H1 (cell line): Measurements from ENCODE around the gene NKAIN2. TPM values are rescaled to one million over a fixed set of nuclear protein-coding genes. Genes with fewer than 3 reads are reported as not detected.

Experiments used
- CTCF ChIA-PET: fragments of 300-600 bp; sonication (Branson Sonifier 250); formaldehyde crosslinking; loops from one replicate; lab custom pipeline; 2021; ENCODE audit not compliant: partially characterized antibody; lab: Charles Lee
- POLR2A ChIA-PET: fragments of 300-600 bp; sonication (Branson Sonifier 250); formaldehyde crosslinking; loops from one replicate; lab custom pipeline; 2021; ENCODE audit warnings: inconsistent platforms; ENCODE audit not compliant: partially characterized antibody; lab: Charles Lee
- DNase-seq, 2 experiments: peaks; one replicate each; pipeline versions ENCODE4 v3.0.0 to v3.0.0-alpha.2; 2010 to 2022; ENCODE audit warnings: low spot score in 2 of 2, low read depth in 1 of 2, mixed read lengths in 1 of 2
- FAIRE-seq: peaks from 2 replicates; lab custom pipeline; 2011; peaks lifted over from hg19 to GRCh38; lab: Jason Lieb, UNC
- H2AFZ ChIP-seq: 2 replicates; pipeline ENCODE4 v1.8.1; 2012; ENCODE audit warnings: low read length, inconsistent platforms
- H2AK5ac ChIP-seq: 2 replicates; pipeline ENCODE4 v1.6.1; 2013; ENCODE audit warnings: low read depth, low read length
- H2BK120ac ChIP-seq: replicated peaks from 2 replicates; pipeline ENCODE3; 2013; ENCODE audit warnings: low read depth, low read length, inconsistent platforms
- H2BK12ac ChIP-seq: 2 replicates; pipeline ENCODE4 v1.6.1; 2013; ENCODE audit warnings: low read depth, low read length
- H2BK15ac ChIP-seq: 2 replicates; pipeline ENCODE4 v1.6.1; 2013; ENCODE audit warnings: low read length
- H2BK20ac ChIP-seq: 2 replicates; pipeline ENCODE4 v1.6.1; 2013; ENCODE audit warnings: low read length
- H2BK5ac ChIP-seq: 2 replicates; pipeline ENCODE4 v1.6.1; 2013; ENCODE audit warnings: low read depth, low read length
- H3K14ac ChIP-seq: 2 replicates; pipeline ENCODE4 v1.6.1; 2013; ENCODE audit warnings: inconsistent platforms; ENCODE audit not compliant: insufficient read length
- H3K18ac ChIP-seq: 2 replicates; pipeline ENCODE4 v1.6.1; 2013; ENCODE audit warnings: low read length; ENCODE audit errors: extremely low read depth
- H3K23ac ChIP-seq: 2 replicates; pipeline ENCODE4 v1.6.1; 2013; ENCODE audit warnings: inconsistent platforms; ENCODE audit not compliant: insufficient read length
- H3K23me2 ChIP-seq: 2 replicates; pipeline ENCODE4 v1.6.1; 2013; ENCODE audit warnings: low read depth, low read length
- H3K27ac ChIP-seq: 2 replicates; pipeline ENCODE4 v1.6.1; 2011; ENCODE audit warnings: low read depth, low read length, inconsistent platforms
- H3K27me3 ChIP-seq, 4 experiments: replicated peaks in 1 of 4; 1 replicate in 1 of 4; 2 replicates in 3 of 4; pipeline versions ENCODE4 v1.6.1 to v1.8.1; 2011 to 2013; ENCODE audit warnings: low read length in 3 of 4, mild to moderate bottlenecking in 3 of 4, inconsistent platforms in 2 of 4, mixed read lengths in 2 of 4, moderate library complexity in 1 of 4; ENCODE audit not compliant: control insufficient read depth in 3 of 4, insufficient read depth in 3 of 4; ENCODE audit errors: extremely low read depth in 1 of 4
- H3K36me3 ChIP-seq, 4 experiments: 2 replicates each; pipeline versions ENCODE4 v1.6.1 to v1.8.1; 2011 to 2013; ENCODE audit warnings: mild to moderate bottlenecking in 4 of 4, low read length in 3 of 4, moderate library complexity in 2 of 4, control low read depth in 1 of 4, inconsistent platforms in 1 of 4; ENCODE audit not compliant: insufficient read depth in 4 of 4, control insufficient read depth in 2 of 4
- H3K4ac ChIP-seq: replicated peaks from 2 replicates; pipeline ENCODE3; 2013; ENCODE audit warnings: low read length, low read depth, mixed read lengths, inconsistent platforms; ENCODE audit not compliant: insufficient read length
- H3K4me1 ChIP-seq, 4 experiments: replicated peaks in 1 of 4; 1 replicate in 1 of 4; 2 replicates in 3 of 4; pipeline versions ENCODE4 v1.6.1 to v1.8.1; 2011 to 2013; ENCODE audit warnings: low read length in 3 of 4, inconsistent platforms in 2 of 4, mixed read lengths in 1 of 4; ENCODE audit not compliant: insufficient read depth in 4 of 4, control insufficient read depth in 3 of 4
- H3K4me2 ChIP-seq, 2 experiments: 2 replicates each; pipeline versions ENCODE4 v1.6.1 to v1.8.1; 2011 to 2013; ENCODE audit warnings: low read depth in 2 of 2, low read length in 2 of 2, control low read depth in 1 of 2, inconsistent platforms in 1 of 2, mild to moderate bottlenecking in 1 of 2; ENCODE audit not compliant: insufficient read depth in 1 of 2
- H3K4me3 ChIP-seq, 4 experiments: fragments of 200-600, 300-600 bp in 1 of 4; sonication (generic), shearing (Covaris generic), sonication (Bioruptor Twin) in 1 of 4; 2 replicates each; pipeline versions ENCODE4 v1.5.1 to v1.8.1; 2011 to 2016; ENCODE audit warnings: low read length in 4 of 4, low read depth in 3 of 4, control low read depth in 2 of 4, inconsistent platforms in 2 of 4, mild to moderate bottlenecking in 2 of 4, mixed read lengths in 1 of 4, moderate library complexity in 1 of 4; ENCODE audit not compliant: insufficient read depth in 2 of 4; ENCODE audit errors: extremely low read depth in 1 of 4
- H3K56ac ChIP-seq: replicated peaks from 2 replicates; pipeline ENCODE3; 2013; ENCODE audit warnings: low read depth, mild to moderate bottlenecking, mixed read lengths, low read length, inconsistent platforms; ENCODE audit not compliant: insufficient read length
- H3K79me1 ChIP-seq: 2 replicates; pipeline ENCODE4 v1.6.1; 2013; ENCODE audit warnings: low read depth, low read length, control low read depth
- H3K79me2 ChIP-seq, 2 experiments: 2 replicates each; pipeline versions ENCODE4 v1.6.1 to v1.8.1; 2012 to 2013; ENCODE audit warnings: low read length in 2 of 2, mild to moderate bottlenecking in 2 of 2, inconsistent platforms in 1 of 2; ENCODE audit not compliant: insufficient read depth in 2 of 2, control insufficient read depth in 1 of 2
- H3K9ac ChIP-seq, 4 experiments: replicated peaks in 1 of 4; 1 replicate in 1 of 4; 2 replicates in 3 of 4; pipeline versions ENCODE4 v1.6.1 to v1.8.1; 2011 to 2013; ENCODE audit warnings: low read depth in 3 of 4, low read length in 3 of 4, control low read depth in 2 of 4, mild to moderate bottlenecking in 2 of 4, moderate library complexity in 2 of 4, inconsistent platforms in 1 of 4; ENCODE audit errors: extremely low read depth in 1 of 4
- H3K9me3 ChIP-seq, 2 experiments: 2 replicates each; pipeline versions ENCODE4 v1.6.1 to v1.8.1; 2012 to 2013; ENCODE audit warnings: mild to moderate bottlenecking in 2 of 2, moderate library complexity in 2 of 2, control low read depth in 1 of 2, inconsistent platforms in 1 of 2, low read depth in 1 of 2, low read length in 1 of 2, mixed read lengths in 1 of 2; ENCODE audit not compliant: insufficient read depth in 2 of 2
- H4K20me1 ChIP-seq, 2 experiments: replicated peaks in 1 of 2; 2 replicates each; pipeline versions ENCODE3 to v1.8.1; 2011 to 2013; ENCODE audit warnings: inconsistent platforms in 2 of 2, low read length in 2 of 2, mild to moderate bottlenecking in 1 of 2; ENCODE audit not compliant: insufficient read depth in 2 of 2, control insufficient read depth in 1 of 2
- H4K5ac ChIP-seq: 2 replicates; pipeline ENCODE4 v1.6.1; 2013; ENCODE audit warnings: low read length, low read depth, mixed read lengths, inconsistent platforms; ENCODE audit not compliant: insufficient read length
- H4K8ac ChIP-seq: 2 replicates; pipeline ENCODE4 v1.8.0; 2013; ENCODE audit warnings: mild to moderate bottlenecking, moderate library complexity, low read length, inconsistent platforms; ENCODE audit not compliant: insufficient read depth; ENCODE audit errors: extremely low read depth
- H4K91ac ChIP-seq: replicated peaks from 2 replicates; pipeline ENCODE3; 2013; ENCODE audit warnings: low read length, mixed read lengths, inconsistent platforms; ENCODE audit not compliant: insufficient read length
- ASH2L ChIP-seq: fragments of 200-600, 300-600 bp; sonication (generic); IDR thresholded peaks from one replicate; pipeline ENCODE4 v1.7.1; 2017; ENCODE audit warnings: low read length
- ATF2 ChIP-seq: IDR thresholded peaks from 2 replicates; pipeline ENCODE4 v1.6.1; 2012; ENCODE audit warnings: low read length, inconsistent platforms
- ATF3 ChIP-seq: IDR thresholded peaks from 2 replicates; pipeline ENCODE4 v1.6.1; 2011; ENCODE audit warnings: low read depth, mild to moderate bottlenecking, low read length; ENCODE audit not compliant: insufficient read depth
- EZH2 ChIP-seq: fragments of 200-600 bp; sonication (generic); IDR thresholded peaks from 2 replicates; pipeline ENCODE4 v1.7.1; 2012; ENCODE audit warnings: low read depth, mild to moderate bottlenecking, moderate library complexity, low read length, inconsistent platforms; ENCODE audit not compliant: severe bottlenecking
- KDM5A ChIP-seq: fragments of 200-600 bp; IDR thresholded peaks from 2 replicates; pipeline ENCODE4 v1.7.1; 2012; ENCODE audit warnings: mild to moderate bottlenecking, low read length, inconsistent platforms, mixed read lengths
- MAX ChIP-seq: IDR thresholded peaks from 2 replicates; pipeline ENCODE4 v1.6.1; 2012; ENCODE audit warnings: inconsistent platforms
- PHF8 ChIP-seq: fragments of 200-600 bp; sonication (generic); conservative IDR thresholded peaks from 2 replicates; pipeline ENCODE4 v1.7.1; 2012; ENCODE audit warnings: low read depth, mild to moderate bottlenecking, inconsistent platforms, low read length, moderate library complexity
- POLR2AphosphoS5 ChIP-seq: IDR thresholded peaks from 2 replicates; pipeline ENCODE4 v1.6.1; 2011; ENCODE audit warnings: low read depth, low read length
- RAD21 ChIP-seq, 2 experiments: IDR thresholded peaks in 1 of 2; conservative IDR thresholded peaks in 1 of 2; 2 replicates each; pipeline ENCODE4 v1.6.1; 2011; ENCODE audit warnings: low read depth in 2 of 2, low read length in 2 of 2, improper control_type of control experiment in 1 of 2, inconsistent platforms in 1 of 2, mild to moderate bottlenecking in 1 of 2, moderate library complexity in 1 of 2
- RFX5 ChIP-seq: IDR thresholded peaks from 2 replicates; pipeline ENCODE4 v1.6.1; 2011; ENCODE audit warnings: low read depth, low read length, improper control_type of control experiment, borderline replicate concordance
- RNF2 ChIP-seq: fragments of 200-900, 300-1000 bp; sonication (generic); IDR thresholded peaks from 2 replicates; pipeline ENCODE4 v1.7.1; 2016; ENCODE audit warnings: borderline replicate concordance, low read depth, mild to moderate bottlenecking, antibody characterized with exemption, low read length; ENCODE audit not compliant: poor library complexity, severe bottlenecking; ENCODE audit errors: missing control alignments
- WGBS, 2 experiments: shearing (Covaris generic) in 1 of 2; methylation state at CpG; one replicate each; pipeline versions ENCODE4 v1.1.6 to v1.1.7; 2013 to 2015; ENCODE audit warnings: low lambda C conversion rate in 2 of 2, mixed read lengths in 2 of 2, inconsistent platforms in 1 of 2, low coverage in 1 of 2, missing lambda C conversion rate in 1 of 2; ENCODE audit not compliant: insufficient replicate concordance in 2 of 2, insufficient coverage in 1 of 2, insufficient read length in 1 of 2; ENCODE audit errors: extremely low coverage in 1 of 2, missing lambda C conversion rate in 1 of 2; 5-methylcytosine and 5-hydroxymethylcytosine counted together
- polyA plus RNA-seq, 7 experiments: library from polyadenylated mRNA; depleted of rRNA in 3 of 7; stranded (reverse) in 5 of 7; unstranded in 2 of 7; fragments of >200 nt in 5 of 7; fragments of 200-250 nt in 2 of 7; gene quantifications; 1 replicate in 5 of 7; 2 replicates in 1 of 7; 4 replicates in 1 of 7; pipeline versions ENCODE4 v1.2.1 to v1.2.3, GENCODE V29; 2011 to 2013; ENCODE audit warnings: missing spikeins in 2 of 7, mixed read lengths in 2 of 7
- total RNA-seq: library from RNA; stranded (reverse); fragmentation: NEBNext Ultra II Directional; extraction: Animal tissue kit (Norgen Biotek cat#: 25700); gene quantifications from 2 replicates; pipeline ENCODE4 v1.2.1, GENCODE V29; 2021

NKAIN2 gene
- total and polyA plus RNA-seq, 2 of the 8 experiments (the other 6 are each of a cell fraction or from before 2014, with no cell fraction given), result 0.20 to 0.34 TPM

GRCh38 chr6:123994168-123994567 lies 190.5 kb downstream of the NKAIN2 start:
- CTCF ChIA-PET, result no interaction called here
- no peaks in the 10 kb centered on the region for H3K9me3 ChIP-seq
- no peak overlapping the region for H4K91ac ChIP-seq
- H3K9ac ChIP-seq, result no peak overlapping the region
- H3K4me1 ChIP-seq, result no peaks in the 10 kb centered on the region
- H4K5ac ChIP-seq, result no peak overlapping the region
- WGBS, 2 experiments, result 96% methylated on average over 3 of the region's 3 CpGs; no CpG with 5 or more reads in 1 of the 2 experiments
- H3K56ac ChIP-seq, result no peak overlapping the region
- H3K79me2 ChIP-seq, result no peaks in the 10 kb centered on the region
- H3K27ac ChIP-seq, result no peak overlapping the region
- no peaks in the 10 kb centered on the region for H4K20me1 ChIP-seq
- no peak overlapping the region for H2BK12ac ChIP-seq
- H3K36me3 ChIP-seq, result no peaks in the 10 kb centered on the region
- H3K4ac ChIP-seq, result no peak overlapping the region
- H3K14ac ChIP-seq, result no peak overlapping the region
- H2AK5ac ChIP-seq, result no peak overlapping the region
- H3K18ac ChIP-seq, result no peak overlapping the region
- H2BK20ac ChIP-seq, result no peak overlapping the region
- H3K23ac ChIP-seq, result no peak overlapping the region
- no peak overlapping the region for H3K4me2 ChIP-seq
- FAIRE-seq (no peak), DNase-seq (no peak)
- H3K23me2 ChIP-seq, result no peaks in the 10 kb centered on the region
- no peak overlapping the region for H3K4me3 ChIP-seq
- no peaks in the 10 kb centered on the region for H3K79me1 ChIP-seq
- no peak overlapping the region for H2BK120ac ChIP-seq
- no peak overlapping the region for H2BK5ac ChIP-seq
- POLR2A ChIA-PET, result no interaction called here
- H2BK15ac ChIP-seq, result no peak overlapping the region
- H3K27me3 ChIP-seq, result no peaks in the 10 kb centered on the region
- no peak overlapping the region for H4K8ac ChIP-seq
- no peak overlapping the region for H2AFZ ChIP-seq
- TF ChIP-seq RAD21 (IDR thresholded peaks at IDR 0.05 in 1 of 2, conservative IDR thresholded peaks at IDR 0.05 in 1 of 2; ENCODE audit: low read depth in 2 of 2, low read length in 2 of 2), result no peak
- no peak for TF ChIP-seq EZH2
- TF ChIP-seq ATF2, result no peak
- no peak for TF ChIP-seq KDM5A
- no peak for TF ChIP-seq PHF8
- TF ChIP-seq ASH2L, result no peak
- TF ChIP-seq MAX, result no peak
- no peak for TF ChIP-seq RFX5
- TF ChIP-seq POLR2AphosphoS5, result no peak
- no peak for TF ChIP-seq ATF3
- TF ChIP-seq RNF2, result no peak
